MCF 10A (cell line): ENCODE data around the gene SPAG16. TPM values are rescaled to one million over a fixed set of nuclear protein-coding genes. Genes with fewer than 3 reads are reported as not detected.
"Not testable (repeated sequence)": the region's sequence is repeated elsewhere in the genome, so short reads cannot be mapped to it uniquely, and the experiment has no call there.

Experiments
- BruUV-seq: library from RNA; stranded (reverse); fragments of 400-500 nt; replicated peaks from 2 replicates; lab custom pipeline; 2021; lab: Mats Ljungman, UMichigan
- CTCF ChIA-PET: fragments of 300-600 bp; sonication (Branson Sonifier 250); formaldehyde crosslinking; extraction: SDS; loops from one replicate; lab custom pipeline; 2021; ENCODE audit warnings: antibody characterized with exemption, inconsistent platforms; lab: Yijun Ruan, JAX
- POLR2A ChIA-PET: fragments of 300-600, 350-650 bp; sonication (Branson Sonifier 250); formaldehyde crosslinking; extraction: SDS; loops from one replicate; lab custom pipeline; 2020; ENCODE audit warnings: antibody characterized with exemption, inconsistent platforms; lab: Yijun Ruan, JAX
- DNase-seq: peaks from one replicate; pipeline ENCODE4 v3.0.0-alpha.2; 2018; ENCODE audit not compliant: unreplicated experiment
- H3K27ac Mint-ChIP-seq: one replicate; pipeline ENCODE4 v1.8.0; 2022; ENCODE audit warnings: mild to moderate bottlenecking, low read depth, mixed read lengths; ENCODE audit not compliant: unreplicated experiment
- H3K27me3 Mint-ChIP-seq: one replicate; pipeline ENCODE4 v1.8.0; 2022; ENCODE audit warnings: mixed read lengths; ENCODE audit not compliant: insufficient read depth, unreplicated experiment
- H3K36me3 Mint-ChIP-seq: one replicate; pipeline ENCODE4 v1.8.0; 2022; ENCODE audit warnings: mild to moderate bottlenecking, moderate library complexity, mixed read lengths; ENCODE audit not compliant: insufficient read depth, unreplicated experiment
- H3K4me1 Mint-ChIP-seq: one replicate; pipeline ENCODE4 v1.8.0; 2022; ENCODE audit warnings: mixed read lengths; ENCODE audit not compliant: insufficient read depth, unreplicated experiment
- H3K4me3 Mint-ChIP-seq: one replicate; pipeline ENCODE4 v1.8.0; 2022; ENCODE audit warnings: mild to moderate bottlenecking, moderate library complexity, mixed read lengths; ENCODE audit not compliant: unreplicated experiment
- H3K9me3 Mint-ChIP-seq: one replicate; pipeline ENCODE4 v1.8.0; 2022; ENCODE audit warnings: mixed read lengths; ENCODE audit not compliant: unreplicated experiment
- CTCF ChIP-seq: fragments of 200-600 bp; IDR thresholded peaks from one replicate; pipeline ENCODE4 v1.8.0; 2022; ENCODE audit warnings: antibody characterized with exemption, mild to moderate bottlenecking; ENCODE audit not compliant: unreplicated experiment
- intact Hi-C: fragments of 100-400 bp; cut with micrococcal nuclease; formaldehyde crosslinking; loops from 2 replicates; pipeline ENCODE4 v1.14.1; 2022
- total RNA-seq: library from RNA; stranded (reverse); gene quantifications from 2 replicates; pipeline ENCODE4 v1.2.3, GENCODE V29; 2022

SPAG16 gene
- total RNA-seq, 1 experiment from 2014 or later = 11.5 TPM

- no TSS peak for BruUV-seq
- intact Hi-C loops = no loop called here
- Mint-ChIP-seq H3K4me3 (no peak overlapping the region), H3K36me3 (no peaks in the 10 kb centered on the region), H3K4me1 (peaks cover 13% of the 10 kb centered on the region), H3K27me3 (no peaks in the 10 kb centered on the region), H3K27ac (no peak overlapping the region), H3K9me3 (no peaks in the 10 kb centered on the region)
- POLR2A ChIA-PET = no interaction called here
- CTCF ChIA-PET = no interaction called here
- TF ChIP-seq CTCF = no peak
- peak; percentile 4 for DNase-seq
Observed at GRCh38 chr2:213991453-213992108, 707.3 kb downstream of the SPAG16 start.

GRCh38 chr2:213995400-213996105, 711.3 kb downstream of the SPAG16 start:
- CTCF ChIA-PET = interaction anchor here (0.6 kb wide), 1 partner anchor 432 kb away, joined by 3 read pairs; no protein-coding TSS in a partner anchor
- intact Hi-C loops = no loop called here
- POLR2A ChIA-PET = interaction anchor here (1.0 kb wide), 2 partner anchors 10 to 14 kb away, joined by 4 to 5 read pairs; no protein-coding TSS in a partner anchor
- DNase-seq = peak; percentile 94
- H3K36me3 Mint-ChIP-seq = no peaks in the 10 kb centered on the region
- no peaks in the 10 kb centered on the region for H3K9me3 Mint-ChIP-seq
- no peak for TF ChIP-seq CTCF
- BruUV-seq = no TSS peak
- no peaks in the 10 kb centered on the region for H3K27me3 Mint-ChIP-seq
- H3K4me3 Mint-ChIP-seq = no peak overlapping the region
- H3K27ac Mint-ChIP-seq = peak overlapping the region; percentile 19
- peaks cover 13% of the 10 kb centered on the region for H3K4me1 Mint-ChIP-seq

- CTCF ChIA-PET, H3K27ac Mint-ChIP-seq, DNase-seq, intact Hi-C loops, H3K4me3 Mint-ChIP-seq, H3K27me3 Mint-ChIP-seq, H3K36me3 Mint-ChIP-seq, H3K9me3 Mint-ChIP-seq, BruUV-seq, POLR2A ChIA-PET: not testable (repeated sequence)
- H3K4me1 Mint-ChIP-seq = peaks cover 13% of the 10 kb centered on the region
Observed at GRCh38 chr2:213998976-213999375, 714.7 kb downstream of the SPAG16 start.

GRCh38 chr2:214004463-214004862, 720.2 kb downstream of the SPAG16 start:
- Mint-ChIP-seq H3K4me1 (peaks cover 10% of the 10 kb centered on the region), H3K36me3 (no peaks in the 10 kb centered on the region), H3K27ac (no peak overlapping the region), H3K4me3 (no peak overlapping the region), H3K9me3 (peaks cover 9% of the 10 kb centered on the region), H3K27me3 (no peaks in the 10 kb centered on the region)
- no TSS peak for BruUV-seq
- ChIA-PET CTCF (interaction anchor here (0.6 to 1.8 kb wide), 2 partner anchors 10 to 385 kb away, joined by 3 to 7 read pairs; no protein-coding TSS in a partner anchor), POLR2A (no interaction called here)
- DNase-seq = no peak
- no peak for TF ChIP-seq CTCF
- intact Hi-C loops = no loop called here
